CD14-positive monocyte (primary cell): ENCODE data around the gene HSPA12A. TPM values are rescaled to one million over a fixed set of nuclear protein-coding genes. Genes with fewer than 3 reads are reported as not detected.

ENCODE experiments used
- DNase-seq, 3 donors: peaks; one replicate each; pipeline ENCODE4 v3.0.0-alpha.2; 2011 to 2022
- H2AFZ ChIP-seq: 2 replicates; pipeline ENCODE4 v1.6.0; 2012; ENCODE audit warnings: mild to moderate bottlenecking, low read depth, low read length, inconsistent platforms; ENCODE audit not compliant: insufficient read depth, poor library complexity, severe bottlenecking
- H3K27ac ChIP-seq, 2 donors: 1 replicate in 1 of 2; 2 replicates in 1 of 2; pipeline ENCODE4 v1.5.1; 2012 to 2013; ENCODE audit warnings: low read length in 2 of 2, control low read depth in 1 of 2, inconsistent platforms in 1 of 2, low read depth in 1 of 2, mild to moderate bottlenecking in 1 of 2
- H3K27me3 ChIP-seq, 2 donors: one replicate each; pipeline versions ENCODE4 v1.6.0 to v1.6.1; 2011 to 2013; ENCODE audit warnings: low read length in 2 of 2; ENCODE audit not compliant: control insufficient read depth in 2 of 2, insufficient read depth in 2 of 2
- H3K36me3 ChIP-seq, 2 donors: replicated peaks in 1 of 2; 1 replicate in 1 of 2; 2 replicates in 1 of 2; pipeline versions ENCODE4 v1.5.1 to v1.6.1; 2012 to 2013; ENCODE audit warnings: low read length in 2 of 2, control low read depth in 1 of 2, inconsistent platforms in 1 of 2, mild to moderate bottlenecking in 1 of 2; ENCODE audit not compliant: insufficient read depth in 2 of 2, control insufficient read depth in 1 of 2
- H3K4me1 ChIP-seq, 2 donors: 1 replicate in 1 of 2; 2 replicates in 1 of 2; pipeline versions ENCODE4 v1.5.1 to v1.6.1; 2012 to 2013; ENCODE audit warnings: low read length in 2 of 2, control low read depth in 1 of 2, inconsistent platforms in 1 of 2, mild to moderate bottlenecking in 1 of 2, moderate library complexity in 1 of 2; ENCODE audit not compliant: insufficient read depth in 2 of 2, control insufficient read depth in 1 of 2
- H3K4me2 ChIP-seq: replicated peaks from 2 replicates; pipeline ENCODE3; 2012; ENCODE audit warnings: low read length, moderate library complexity, mild to moderate bottlenecking; ENCODE audit not compliant: poor library complexity, severe bottlenecking; ENCODE audit errors: extremely low read depth
- H3K4me3 ChIP-seq, 3 experiments: fragments of 200-600 bp in 1 of 3; sonication (generic) in 1 of 3; replicated peaks in 1 of 3; 1 replicate in 2 of 3; 2 replicates in 1 of 3; pipeline ENCODE4 v1.5.1; 2011 to 2013; ENCODE audit warnings: low read length in 3 of 3, mild to moderate bottlenecking in 3 of 3, control low read depth in 2 of 3, low read depth in 2 of 3, inconsistent platforms in 1 of 3, moderate library complexity in 1 of 3
- H3K79me2 ChIP-seq: 2 replicates; pipeline ENCODE4 v1.6.0; 2012; ENCODE audit warnings: mild to moderate bottlenecking, control low read depth, inconsistent platforms, low read length, moderate library complexity; ENCODE audit not compliant: insufficient read depth
- H3K9ac ChIP-seq: 2 replicates; pipeline ENCODE4 v1.6.0; 2017; ENCODE audit warnings: low read length, mild to moderate bottlenecking; ENCODE audit not compliant: insufficient read depth, poor library complexity, severe bottlenecking
- H3K9me3 ChIP-seq, 2 donors: replicated peaks in 1 of 2; 1 replicate in 1 of 2; 2 replicates in 1 of 2; pipeline versions ENCODE4 v1.5.1 to v1.6.1; 2012 to 2013; ENCODE audit warnings: low read length in 2 of 2, control low read depth in 1 of 2; ENCODE audit not compliant: control insufficient read depth in 1 of 2, insufficient read depth in 1 of 2
- H4K20me1 ChIP-seq: 2 replicates; pipeline ENCODE4 v1.6.0; 2012; ENCODE audit warnings: mild to moderate bottlenecking, low read length, control low read depth, moderate library complexity; ENCODE audit not compliant: insufficient read depth
- H3K27ac Mint-ChIP-seq, 7 donors: one replicate each; pipeline ENCODE4 v1.8.0; 2020; ENCODE audit warnings: mild to moderate bottlenecking in 7 of 7, mixed read lengths in 7 of 7, moderate library complexity in 6 of 7, inconsistent platforms in 2 of 7
- H3K27me3 Mint-ChIP-seq, 3 donors: one replicate each; pipeline ENCODE4 v1.8.0; 2021 to 2022; ENCODE audit warnings: low read depth in 3 of 3, mild to moderate bottlenecking in 3 of 3, mixed read lengths in 3 of 3, moderate library complexity in 3 of 3, inconsistent platforms in 1 of 3
- H3K36me3 Mint-ChIP-seq, 2 donors: one replicate each; pipeline ENCODE4 v1.8.0; 2020; ENCODE audit warnings: mixed read lengths in 2 of 2, inconsistent platforms in 1 of 2, mild to moderate bottlenecking in 1 of 2
- H3K4me1 Mint-ChIP-seq: one replicate; pipeline ENCODE4 v1.8.0; 2020; ENCODE audit warnings: mild to moderate bottlenecking, mixed read lengths
- H3K4me3 Mint-ChIP-seq, 2 donors: one replicate each; pipeline ENCODE4 v1.8.0; 2020; ENCODE audit warnings: mild to moderate bottlenecking in 2 of 2, mixed read lengths in 2 of 2, moderate library complexity in 1 of 2
- H3K9me3 Mint-ChIP-seq, 7 donors: one replicate each; pipeline ENCODE4 v1.8.0; 2020 to 2022; ENCODE audit warnings: mixed read lengths in 7 of 7, mild to moderate bottlenecking in 6 of 7, moderate library complexity in 6 of 7, inconsistent platforms in 2 of 7
- WGBS: methylation state at CpG from one replicate; pipeline ENCODE4 v1.1.5; 2013; ENCODE audit warnings: missing lambda C conversion rate; ENCODE audit not compliant: insufficient coverage; 5-methylcytosine and 5-hydroxymethylcytosine counted together
- intact Hi-C, 2 donors: fragments of 100-400 bp; cut with micrococcal nuclease; formaldehyde crosslinking; loops; one replicate each; pipeline versions ENCODE4 v1.15.0 to v1.15.1; 2023
- polyA plus RNA-seq, 3 donors: library from polyadenylated mRNA; depleted of rRNA in 1 of 3; unstranded in 2 of 3; stranded (reverse) in 1 of 3; fragments of 300-500 nt in 2 of 3; fragments of >200 nt in 1 of 3; fragmentation: Illumina TruSeq in 2 of 3; gene quantifications; 1 replicate in 2 of 3; 2 replicates in 1 of 3; pipeline ENCODE4 v1.2.3, GENCODE V29; 2012 to 2021
- TF ChIP-seq, protein P1 (sequence below): fragments of 200-600 bp; IDR thresholded peaks from one replicate; pipeline ENCODE4 v1.8.0; 2022; ENCODE audit warnings: antibody characterized with exemption, mild to moderate bottlenecking

Gene HSPA12A
- polyA plus RNA-seq, 3 donors = 0.01 TPM; not detected in 2

DNA sequence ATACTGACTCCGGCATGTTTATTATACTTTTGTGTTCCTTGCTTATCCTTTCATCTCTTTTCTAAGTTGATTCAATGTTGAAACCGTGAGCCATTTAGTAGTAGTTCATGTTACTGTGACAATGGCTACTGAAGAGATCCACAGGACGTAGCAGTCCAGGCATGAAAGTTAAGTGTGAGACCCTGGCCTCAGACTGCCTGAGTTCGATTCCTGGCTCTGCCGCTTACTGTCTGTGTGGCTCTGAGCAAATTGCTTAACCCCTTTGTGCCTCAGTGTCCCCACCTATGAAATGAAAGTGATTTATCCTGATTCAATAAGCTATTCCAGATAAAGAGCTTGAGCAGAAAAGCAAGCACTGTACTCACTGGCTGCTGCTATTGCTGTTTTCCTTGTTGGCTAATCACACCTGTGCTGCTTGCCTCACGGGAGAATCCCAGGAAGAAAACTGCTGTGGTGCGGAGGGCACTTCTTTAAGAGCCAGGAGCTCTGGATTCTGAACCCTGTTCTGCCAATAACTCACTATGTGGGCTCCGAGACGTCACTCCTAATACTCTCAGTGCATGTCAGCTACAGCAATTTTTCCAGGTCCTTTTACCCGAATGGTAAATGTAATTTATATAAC is 83.2 kb downstream of the HSPA12A start:
- TF ChIP-seq, protein P1, sequence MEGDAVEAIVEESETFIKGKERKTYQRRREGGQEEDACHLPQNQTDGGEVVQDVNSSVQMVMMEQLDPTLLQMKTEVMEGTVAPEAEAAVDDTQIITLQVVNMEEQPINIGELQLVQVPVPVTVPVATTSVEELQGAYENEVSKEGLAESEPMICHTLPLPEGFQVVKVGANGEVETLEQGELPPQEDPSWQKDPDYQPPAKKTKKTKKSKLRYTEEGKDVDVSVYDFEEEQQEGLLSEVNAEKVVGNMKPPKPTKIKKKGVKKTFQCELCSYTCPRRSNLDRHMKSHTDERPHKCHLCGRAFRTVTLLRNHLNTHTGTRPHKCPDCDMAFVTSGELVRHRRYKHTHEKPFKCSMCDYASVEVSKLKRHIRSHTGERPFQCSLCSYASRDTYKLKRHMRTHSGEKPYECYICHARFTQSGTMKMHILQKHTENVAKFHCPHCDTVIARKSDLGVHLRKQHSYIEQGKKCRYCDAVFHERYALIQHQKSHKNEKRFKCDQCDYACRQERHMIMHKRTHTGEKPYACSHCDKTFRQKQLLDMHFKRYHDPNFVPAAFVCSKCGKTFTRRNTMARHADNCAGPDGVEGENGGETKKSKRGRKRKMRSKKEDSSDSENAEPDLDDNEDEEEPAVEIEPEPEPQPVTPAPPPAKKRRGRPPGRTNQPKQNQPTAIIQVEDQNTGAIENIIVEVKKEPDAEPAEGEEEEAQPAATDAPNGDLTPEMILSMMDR = no peak

DNA sequence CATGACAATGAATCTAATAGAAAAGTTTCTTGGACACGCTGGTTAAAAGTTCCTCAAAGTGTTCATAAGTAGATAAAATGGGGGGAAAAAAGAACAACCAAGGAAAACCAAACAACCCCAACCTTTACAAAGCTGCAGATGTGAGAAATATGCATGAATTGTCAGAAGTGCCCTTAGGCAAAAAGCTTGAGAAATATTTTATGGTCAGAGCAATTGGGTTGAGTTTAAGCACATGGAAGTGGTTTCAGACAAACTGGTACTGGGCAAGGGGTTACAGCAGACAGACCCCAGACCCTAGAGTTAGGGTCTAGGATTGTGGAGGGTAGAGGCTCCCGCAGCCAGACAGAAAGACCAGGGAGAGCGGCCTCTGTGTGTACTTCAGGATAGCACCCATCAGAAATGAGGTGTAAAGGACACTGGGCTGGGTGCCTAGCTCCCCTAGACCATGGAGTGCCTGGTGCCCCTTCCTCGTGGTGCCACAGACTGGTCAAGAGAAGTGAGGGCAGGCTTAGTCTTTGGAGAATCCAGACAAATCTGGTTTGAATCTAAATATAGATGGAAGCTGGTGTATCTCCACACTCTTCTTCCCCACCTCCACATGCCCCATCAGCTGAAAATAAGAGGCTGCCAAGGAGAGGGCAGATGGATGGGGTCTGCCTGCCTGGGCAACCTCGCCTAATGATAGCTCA is 84.4 kb downstream of the HSPA12A start:
- H3K4me1 Mint-ChIP-seq = no peaks in the 10 kb centered on the region
- H3K27me3 Mint-ChIP-seq = peaks cover 5 to 7% (median 6%) of the 10 kb centered on the region in 3 donors
- TF ChIP-seq, protein P1 = no peak
- H4K20me1 ChIP-seq = no peaks in the 10 kb centered on the region
- no peak overlapping the region for H3K4me3 Mint-ChIP-seq
- no peak overlapping the region for H3K9ac ChIP-seq
- intact Hi-C loops = no loop called here
- no peak overlapping the region for H2AFZ ChIP-seq
- H3K4me1 ChIP-seq = no peaks in the 10 kb centered on the region
- no peaks in the 10 kb centered on the region for H3K36me3 ChIP-seq
- peaks cover 0 to 2% (median 0%) of the 10 kb centered on the region in 7 donors for H3K9me3 Mint-ChIP-seq
- no peak overlapping the region for H3K27ac Mint-ChIP-seq
- no peak overlapping the region for H3K4me3 ChIP-seq
- DNase-seq = no peak
- no peaks in the 10 kb centered on the region for H3K36me3 Mint-ChIP-seq
- H3K9me3 ChIP-seq = no peaks in the 10 kb centered on the region
- H3K79me2 ChIP-seq = no peaks in the 10 kb centered on the region
- H3K4me2 ChIP-seq = no peak overlapping the region
- no peak overlapping the region for H3K27ac ChIP-seq
- 90% methylated on average over 2 of the region's 5 CpGs for WGBS
- no peaks in the 10 kb centered on the region for H3K27me3 ChIP-seq

More for the DNA sequence above, 83.2 kb downstream of the HSPA12A start:
- no peaks in the 10 kb centered on the region for H3K9me3 ChIP-seq
- 69% methylated on average over 5 of the region's 10 CpGs for WGBS
- H3K79me2 ChIP-seq = no peaks in the 10 kb centered on the region
- H3K27me3 ChIP-seq = no peaks in the 10 kb centered on the region
- H3K4me3 ChIP-seq = no peak overlapping the region
- no peak overlapping the region for H3K9ac ChIP-seq
- no peaks in the 10 kb centered on the region for H3K36me3 Mint-ChIP-seq
- H3K27ac Mint-ChIP-seq = no peak overlapping the region
- no peaks in the 10 kb centered on the region for H3K4me1 ChIP-seq
- H3K9me3 Mint-ChIP-seq = peaks cover 0 to 2% (median 0%) of the 10 kb centered on the region in 7 donors
- H3K4me2 ChIP-seq = no peak overlapping the region
- no peak for DNase-seq
- no peaks in the 10 kb centered on the region for H4K20me1 ChIP-seq
- peaks cover 4 to 7% (median 5%) of the 10 kb centered on the region in 3 donors for H3K27me3 Mint-ChIP-seq
- H2AFZ ChIP-seq = no peak overlapping the region
- intact Hi-C loops = no loop called here
- H3K4me3 Mint-ChIP-seq = no peak overlapping the region
- no peak overlapping the region for H3K27ac ChIP-seq
- no peaks in the 10 kb centered on the region for H3K36me3 ChIP-seq
- no peaks in the 10 kb centered on the region for H3K4me1 Mint-ChIP-seq
